ENCODE data around the gene RGR. TPM values are rescaled to one million over a fixed set of nuclear protein-coding genes. Genes with fewer than 3 reads are reported as not detected.
A peak's percentile ranks its signal among the peaks of the same experiment; 100 is the strongest.

The RGR gene
- total RNA-seq, 3 donors from 2014 or later: not detected

DNA sequence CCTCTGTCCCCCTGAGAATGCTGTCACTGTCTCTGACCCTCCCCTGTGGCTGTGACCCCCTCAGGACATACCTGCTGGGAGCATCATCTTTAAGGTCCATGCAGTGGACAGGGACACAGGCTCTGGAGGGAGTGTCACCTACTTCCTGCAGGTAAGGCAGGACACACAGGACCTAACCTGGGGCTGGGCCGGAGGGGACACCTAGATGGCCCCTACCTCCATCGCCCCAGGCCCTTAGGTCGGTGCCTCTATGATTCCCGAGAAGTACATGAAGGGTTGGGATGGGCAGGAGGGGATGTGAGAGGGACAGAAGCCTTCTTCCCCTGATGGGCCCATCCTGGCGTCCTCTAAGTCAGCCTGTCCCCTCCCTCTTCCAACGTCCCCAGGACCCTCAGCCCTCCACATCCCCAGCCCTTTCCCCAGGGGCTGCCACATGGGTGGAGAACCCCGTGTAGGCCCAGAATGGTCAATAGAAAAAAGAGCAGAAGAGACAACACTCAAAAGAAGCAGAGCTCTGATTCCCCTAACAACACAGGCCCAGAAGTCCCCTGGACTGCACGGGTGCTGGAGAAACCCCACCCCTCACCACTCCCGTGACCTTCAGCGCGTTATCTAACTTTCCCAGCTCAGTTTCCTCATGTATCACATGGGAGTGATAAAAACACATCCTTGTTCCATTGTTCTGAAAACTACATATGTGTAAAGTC lies 44.2 kb upstream of the RGR start:
- Histone ChIP-seq H3K4me3 (no peak overlapping the region), H3K36me3 (ENCODE audit: low read depth) (no peaks in the 10 kb centered on the region), H3K4me1 (ENCODE audit: low read depth) (peaks cover 50% of the 10 kb centered on the region), H3K9me3 (no peaks in the 10 kb centered on the region)
- intact Hi-C loops (cut with DNase I, micrococcal nuclease): loop anchor here (10.0 kb wide), 2 partner anchors 46 to 56 kb away; no protein-coding TSS in a partner anchor
- TF ChIP-seq CTCF (IDR thresholded peaks at IDR 0.05): no peak
- ATAC-seq (peak; percentile 66), DNase-seq (peak; percentile 72 to 85 (median 77))

DNA sequence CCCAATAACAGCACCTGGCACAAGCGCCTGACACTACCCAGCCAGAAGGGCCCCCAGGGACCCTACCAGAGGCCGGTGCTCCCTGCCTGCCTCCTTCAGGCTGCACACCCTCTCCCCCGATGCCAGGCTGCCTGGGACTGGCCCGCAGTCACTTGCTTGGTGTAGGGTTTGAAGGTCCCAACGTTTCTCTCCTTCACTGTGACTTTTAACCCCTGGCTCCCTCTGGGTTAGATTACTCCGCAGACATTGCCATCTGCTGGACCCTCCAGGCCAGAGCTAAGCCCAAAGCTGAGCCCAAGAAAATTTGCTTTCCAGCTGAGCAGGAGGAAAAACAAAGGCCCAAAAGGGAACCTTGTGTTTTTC lies 43.6 kb upstream of the RGR start:
- Histone ChIP-seq H3K9me3 (no peaks in the 10 kb centered on the region), H3K36me3 (ENCODE audit: low read depth) (no peaks in the 10 kb centered on the region), H3K4me3 (no peak overlapping the region), H3K4me1 (ENCODE audit: low read depth) (peaks cover 44% of the 10 kb centered on the region)
- intact Hi-C loops (cut with DNase I, micrococcal nuclease): loop anchor here (10.0 kb wide), 2 partner anchors 46 to 56 kb away; no protein-coding TSS in a partner anchor
- TF ChIP-seq CTCF (IDR thresholded peaks at IDR 0.05): no peak
- DNase-seq (no peak), ATAC-seq (peak; percentile 14)

- H3K4me3 ChIP-seq: no peak overlapping the region
- no peak for ATAC-seq
- intact Hi-C loops (cut with DNase I, micrococcal nuclease): loop anchor here (10.0 kb wide), 2 partner anchors 47 to 57 kb away; no protein-coding TSS in a partner anchor
- TF ChIP-seq CTCF (IDR thresholded peaks at IDR 0.05): no peak
- no peaks in the 10 kb centered on the region for H3K36me3 ChIP-seq (ENCODE audit: low read depth)
- peaks cover 40% of the 10 kb centered on the region for H3K4me1 ChIP-seq (ENCODE audit: low read depth)
- no peak for DNase-seq
- H3K9me3 ChIP-seq: no peaks in the 10 kb centered on the region
These were observed 43.2 kb upstream of the RGR start for GRCh38 chr10:84201682-84202081.

GRCh38 chr10:84202349-84202748 lies 42.5 kb upstream of the RGR start:
- intact Hi-C loops (cut with DNase I, micrococcal nuclease): loop anchor here (10.0 kb wide), 2 partner anchors 48 to 58 kb away; no protein-coding TSS in a partner anchor
- no peak for ATAC-seq

GRCh38 chr10:84204122-84204521 lies 40.7 kb upstream of the RGR start:
- H3K4me3 ChIP-seq: no peak overlapping the region
- peak; percentile 41 for ATAC-seq
- H3K9me3 ChIP-seq: no peaks in the 10 kb centered on the region
- no peak for DNase-seq
- no peaks in the 10 kb centered on the region for H3K36me3 ChIP-seq (ENCODE audit: low read depth)
- intact Hi-C loops (cut with DNase I, micrococcal nuclease): loop anchor here (10.0 kb wide), 2 partner anchors 49 to 59 kb away; no protein-coding TSS in a partner anchor
- TF ChIP-seq CTCF (IDR thresholded peaks at IDR 0.05): peak; percentile 10
- H3K4me1 ChIP-seq (ENCODE audit: low read depth): peaks cover 21% of the 10 kb centered on the region

More at GRCh38 chr10:84202349-84202748, 42.5 kb upstream of the RGR start:
- Histone ChIP-seq H3K4me1 (ENCODE audit: low read depth) (peaks cover 33% of the 10 kb centered on the region), H3K4me3 (no peak overlapping the region), H3K9me3 (no peaks in the 10 kb centered on the region), H3K36me3 (ENCODE audit: low read depth) (no peaks in the 10 kb centered on the region)
- no peak for DNase-seq
- no peak for TF ChIP-seq CTCF (IDR thresholded peaks at IDR 0.05)

All from mucosa of descending colon (tissue), 3 donors.